ENCODE measurements around the gene DSC1. TPM values are rescaled to one million over a fixed set of nuclear protein-coding genes. Genes with fewer than 3 reads are reported as not detected.

The DSC1 gene
- total RNA-seq, 1 experiment from 2014 or later = not detected

DNA sequence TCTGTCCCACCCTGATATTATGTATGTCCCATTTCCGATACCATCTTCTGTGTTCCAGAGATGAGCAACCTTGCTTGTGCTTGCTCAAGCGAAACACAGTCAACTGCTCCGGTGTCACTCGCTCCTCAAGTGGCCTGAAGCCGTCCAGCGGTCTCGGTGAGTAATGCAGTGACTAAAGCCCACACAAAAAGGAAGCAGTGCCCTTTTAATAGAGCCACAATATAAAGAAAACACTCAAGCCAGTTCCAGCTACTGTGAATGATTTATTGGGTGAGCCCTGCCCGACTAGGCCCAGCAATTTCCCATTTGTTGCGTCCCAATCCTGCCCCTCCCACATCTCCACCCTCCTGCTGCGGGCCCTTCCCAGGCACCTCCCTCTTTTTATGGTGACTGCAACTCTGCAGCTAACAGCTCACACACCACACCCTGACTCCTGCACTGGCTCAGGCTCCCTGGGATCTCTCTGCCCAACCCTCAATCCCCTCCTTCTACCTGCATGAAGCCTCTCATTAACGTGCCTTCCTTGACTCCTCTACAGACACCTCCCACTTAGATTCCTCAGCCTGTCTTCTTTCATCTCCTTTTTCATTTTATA, 44.2 kb upstream of the DSC1 start:
- intact Hi-C loops (cut with micrococcal nuclease; ENCODE audit: unreplicated experiment) (no loop called here), in situ Hi-C loops (cut with HindIII; ENCODE audit: low pct_unique_long_range_greater_than_20kb, low sequenced_read_pairs) (no loop called here)
- BruUV-seq (replicated peaks) = no TSS peak
- DNase-seq (ENCODE audit: low read depth, low spot score) (peak; percentile 50), ATAC-seq (peak; percentile 72; the same call in 1 of the 2 replicates)
- Histone ChIP-seq H3K27ac (ENCODE audit: low read length) (no peak overlapping the region), H3K4me3 (ENCODE audit: low read depth in 2 of 2, low read length in 2 of 2) (0 out of 4 replicates have a peak overlapping the region, but pooled peaks of 1 of the 2 experiments have one; percentile 9), H3K36me3 (ENCODE audit: control insufficient read depth, insufficient read depth, low read length) (no peaks in the 10 kb centered on the region), H3K4me1 (ENCODE audit: control insufficient read depth, insufficient read depth, low read length) (no peaks in the 10 kb centered on the region), H3K9me3 (ENCODE audit: control insufficient read depth, insufficient read depth, low read depth, low read length) (no peaks in the 10 kb centered on the region), H3K27me3 (ENCODE audit: control insufficient read depth, insufficient read depth, low read length) (no peaks in the 10 kb centered on the region)
- ChIA-PET POLR2A (no interaction called here), CTCF (no interaction called here)
- TF ChIP-seq REST (IDR thresholded peaks at IDR 0.05; ENCODE audit: insufficient read depth in 1 of 2, low read depth in 2 of 2, low read length in 1 of 2) (no peak), POLR2AphosphoS5 (IDR thresholded peaks at IDR 0.05; ENCODE audit: low read depth, low read length) (no peak), SIN3A (IDR thresholded peaks at IDR 0.05; ENCODE audit: borderline replicate concordance, insufficient read depth, low read depth, low read length) (no peak), TCF7L2 (IDR thresholded peaks at IDR 0.05; ENCODE audit: low read depth, low read length) (no peak)
- TF ChIP-seq, protein P1, sequence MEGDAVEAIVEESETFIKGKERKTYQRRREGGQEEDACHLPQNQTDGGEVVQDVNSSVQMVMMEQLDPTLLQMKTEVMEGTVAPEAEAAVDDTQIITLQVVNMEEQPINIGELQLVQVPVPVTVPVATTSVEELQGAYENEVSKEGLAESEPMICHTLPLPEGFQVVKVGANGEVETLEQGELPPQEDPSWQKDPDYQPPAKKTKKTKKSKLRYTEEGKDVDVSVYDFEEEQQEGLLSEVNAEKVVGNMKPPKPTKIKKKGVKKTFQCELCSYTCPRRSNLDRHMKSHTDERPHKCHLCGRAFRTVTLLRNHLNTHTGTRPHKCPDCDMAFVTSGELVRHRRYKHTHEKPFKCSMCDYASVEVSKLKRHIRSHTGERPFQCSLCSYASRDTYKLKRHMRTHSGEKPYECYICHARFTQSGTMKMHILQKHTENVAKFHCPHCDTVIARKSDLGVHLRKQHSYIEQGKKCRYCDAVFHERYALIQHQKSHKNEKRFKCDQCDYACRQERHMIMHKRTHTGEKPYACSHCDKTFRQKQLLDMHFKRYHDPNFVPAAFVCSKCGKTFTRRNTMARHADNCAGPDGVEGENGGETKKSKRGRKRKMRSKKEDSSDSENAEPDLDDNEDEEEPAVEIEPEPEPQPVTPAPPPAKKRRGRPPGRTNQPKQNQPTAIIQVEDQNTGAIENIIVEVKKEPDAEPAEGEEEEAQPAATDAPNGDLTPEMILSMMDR (IDR thresholded peaks at IDR 0.05) = no peak

DNA sequence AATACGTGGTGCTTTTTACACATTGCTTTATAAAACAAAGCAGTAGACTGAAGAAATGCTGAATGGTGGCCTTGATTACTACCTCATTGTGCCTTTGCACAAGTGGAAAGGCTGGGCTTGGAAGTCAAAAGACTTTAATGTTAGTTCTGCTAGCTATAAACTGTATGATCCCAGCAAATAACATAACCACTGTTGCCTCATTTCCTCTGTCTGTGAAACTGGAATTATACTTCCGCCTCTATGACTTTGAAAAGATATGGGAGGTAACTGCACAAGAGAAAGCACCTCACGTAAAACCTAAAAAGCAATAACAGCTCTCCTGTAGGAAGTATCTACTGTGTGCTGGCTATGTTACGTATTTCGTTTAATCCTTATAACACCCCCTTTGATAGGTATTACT, 43.4 kb upstream of the DSC1 start:
- Histone ChIP-seq H3K4me1 (ENCODE audit: control insufficient read depth, insufficient read depth, low read length) (no peaks in the 10 kb centered on the region), H3K4me3 (ENCODE audit: low read depth in 2 of 2, low read length in 2 of 2) (no peak overlapping the region), H3K9me3 (ENCODE audit: control insufficient read depth, insufficient read depth, low read depth, low read length) (no peaks in the 10 kb centered on the region), H3K27me3 (ENCODE audit: control insufficient read depth, insufficient read depth, low read length) (no peaks in the 10 kb centered on the region), H3K36me3 (ENCODE audit: control insufficient read depth, insufficient read depth, low read length) (no peaks in the 10 kb centered on the region), H3K27ac (ENCODE audit: low read length) (no peak overlapping the region)
- ATAC-seq (no peak), DNase-seq (ENCODE audit: low read depth, low spot score) (no peak)
- TF ChIP-seq TCF7L2 (IDR thresholded peaks at IDR 0.05; ENCODE audit: low read depth, low read length) = no peak
- TF ChIP-seq SIN3A (IDR thresholded peaks at IDR 0.05; ENCODE audit: borderline replicate concordance, insufficient read depth, low read depth, low read length) = no peak
- no peak for TF ChIP-seq POLR2AphosphoS5 (IDR thresholded peaks at IDR 0.05; ENCODE audit: low read depth, low read length)
- TF ChIP-seq REST (IDR thresholded peaks at IDR 0.05; ENCODE audit: insufficient read depth in 1 of 2, low read depth in 2 of 2, low read length in 1 of 2) = no peak
- TF ChIP-seq, protein P1 (IDR thresholded peaks at IDR 0.05) = no peak
- ChIA-PET POLR2A (no interaction called here), CTCF (no interaction called here)
- no TSS peak for BruUV-seq (replicated peaks)
- intact Hi-C loops (cut with micrococcal nuclease; ENCODE audit: unreplicated experiment) (no loop called here), in situ Hi-C loops (cut with HindIII; ENCODE audit: low pct_unique_long_range_greater_than_20kb, low sequenced_read_pairs) (no loop called here)

All from Panc1 (cell line).